NCI-H2171 (cell line): Measurements from ENCODE around the gene CCDC146.
A peak's percentile ranks its signal among the peaks of the same experiment; 100 is the strongest.
"Not testable (repeated sequence)": the region's sequence is repeated elsewhere in the genome, so short reads cannot be mapped to it uniquely, and the experiment has no call there.

Experiments used
- DNase-seq: peaks from one replicate; lab custom pipeline; 2025; lab: John Stamatoyannopoulos, UW

CCDC146 gene

DNA sequence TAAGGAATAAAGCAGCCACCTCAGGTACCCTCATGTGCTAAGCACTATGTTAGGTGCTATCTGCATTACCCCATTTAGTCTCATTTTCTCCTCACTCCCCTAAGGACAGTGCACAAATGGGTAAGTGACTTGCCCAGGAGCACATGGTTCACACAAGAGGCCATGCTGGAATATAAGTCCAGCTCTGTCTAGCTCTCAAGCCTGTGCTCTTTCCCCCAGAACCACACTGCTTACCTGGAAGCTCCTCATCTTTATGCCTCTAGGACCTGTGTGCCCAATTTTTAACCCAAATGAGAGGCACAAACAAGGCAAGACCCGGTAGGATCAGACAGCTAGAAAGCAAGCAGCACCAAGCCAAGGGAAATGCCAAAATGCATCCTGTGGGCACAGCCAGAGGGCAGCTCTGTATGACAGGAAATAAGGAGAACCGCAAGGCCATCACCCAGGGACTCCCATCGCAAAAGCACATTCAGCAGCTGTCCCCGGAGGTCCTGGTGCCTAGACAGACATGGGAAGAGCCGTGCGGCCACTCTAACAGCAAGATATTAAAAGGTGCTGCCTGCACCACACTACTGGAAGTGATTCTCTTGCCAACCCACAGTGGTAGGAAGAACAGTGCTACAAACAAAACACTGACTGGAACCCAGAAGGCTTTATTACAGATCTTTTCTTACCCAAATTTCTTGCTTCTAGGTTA lies 205.7 kb downstream of the CCDC146 start:
- no peak for DNase-seq

- DNase-seq, result no peak
Measured at GRCh38 chr7:77328669-77329068, 206.3 kb downstream of the CCDC146 start.

DNA sequence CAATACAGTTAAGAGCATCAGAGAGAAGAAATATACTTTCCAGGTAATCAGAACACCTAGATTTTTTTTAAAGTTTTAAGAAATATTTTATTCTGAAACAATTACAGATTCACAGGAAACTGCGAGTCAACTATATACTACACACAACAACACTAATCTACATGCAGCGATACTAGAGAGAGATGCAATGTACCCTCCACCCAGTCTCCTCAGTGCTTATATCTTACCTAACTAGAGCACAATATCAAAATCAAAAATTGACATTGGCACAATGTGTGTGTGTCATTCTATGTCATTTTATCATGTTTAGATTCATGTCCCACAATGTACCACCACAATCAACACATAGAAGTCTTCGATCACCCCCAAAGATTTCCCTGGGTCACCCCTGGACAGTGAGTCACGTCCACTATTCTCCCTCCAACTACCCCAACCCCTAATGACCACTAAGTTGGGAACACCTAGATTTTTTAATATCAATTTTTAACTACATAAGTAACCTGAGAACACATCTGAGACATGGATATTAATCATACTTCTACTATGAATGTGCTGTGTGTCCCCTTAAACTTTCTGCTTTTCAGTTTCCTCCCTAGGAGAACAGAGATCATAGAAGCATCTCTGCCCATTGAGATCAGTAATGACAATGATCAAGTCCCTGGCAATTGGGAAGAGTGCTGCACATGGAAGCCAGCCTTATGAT lies 207.2 kb downstream of the CCDC146 start:
- DNase-seq, result no peak

DNA sequence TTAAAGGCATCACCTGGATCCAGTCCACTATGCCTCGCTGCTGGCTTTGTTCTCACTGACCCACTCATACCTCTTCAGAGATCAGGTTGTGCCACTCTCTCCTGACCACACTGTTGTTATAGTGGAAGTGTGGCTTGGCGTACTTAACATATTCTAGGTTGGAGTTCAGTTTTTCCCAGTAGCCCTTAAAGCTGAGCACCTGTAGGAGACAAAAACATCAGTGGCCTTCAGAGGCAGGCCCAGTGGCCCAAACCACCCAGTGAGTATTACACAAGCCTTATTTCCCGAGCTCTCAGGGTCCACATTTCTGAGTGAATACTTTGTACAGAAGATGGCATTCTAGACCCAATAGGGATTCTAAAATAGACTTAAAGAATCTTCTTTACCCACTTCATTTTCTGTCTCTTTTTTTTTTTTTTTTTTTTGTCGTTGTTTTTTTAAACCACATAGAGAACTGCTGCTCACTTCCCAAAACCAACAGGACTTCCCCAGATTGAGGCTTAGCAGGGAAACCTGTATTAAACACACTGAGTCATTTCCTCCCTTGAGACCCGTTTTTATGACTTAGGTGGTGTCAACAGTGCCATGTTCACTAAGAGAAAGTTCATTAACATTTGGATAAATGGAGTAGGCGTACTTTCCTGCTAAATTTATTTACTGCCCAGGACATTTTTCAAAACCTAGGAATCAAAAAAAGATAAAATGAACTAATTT lies 207.9 kb downstream of the CCDC146 start:
- no peak for DNase-seq

DNA sequence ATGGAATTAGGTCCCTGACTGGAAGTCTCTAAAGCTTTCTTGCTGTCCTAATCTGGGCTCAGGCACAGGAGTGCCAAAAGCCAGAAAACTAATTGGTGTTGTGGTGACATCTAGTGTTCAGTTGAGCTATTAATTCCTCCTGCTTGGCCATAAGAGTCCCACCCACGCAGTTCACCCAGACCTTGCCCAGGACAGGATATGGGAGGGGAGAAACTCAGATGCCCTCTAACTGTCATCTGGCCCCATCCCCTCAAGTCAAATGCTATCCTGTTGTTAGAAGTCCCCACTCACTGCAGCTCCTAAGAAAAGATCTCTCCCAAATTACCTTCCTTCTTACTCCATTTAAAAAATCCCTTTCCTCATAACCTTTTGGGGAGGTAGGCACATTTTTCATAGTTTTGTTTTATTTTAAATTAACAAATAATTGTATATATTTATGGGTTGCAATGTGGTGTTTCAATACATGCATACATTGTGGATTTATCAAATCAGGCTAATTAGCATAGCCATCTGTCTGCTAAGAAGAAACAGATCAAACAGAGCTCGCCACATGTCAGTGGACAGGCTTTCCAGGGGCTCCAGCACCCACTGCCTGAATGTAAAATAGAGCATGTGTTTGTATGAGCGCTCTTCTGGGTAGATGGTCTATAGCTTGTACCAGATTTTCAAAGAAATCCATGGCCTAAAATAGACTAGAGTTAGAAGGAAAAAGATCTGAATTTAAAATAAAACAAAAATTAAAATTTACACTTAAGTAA lies 209.7 kb downstream of the CCDC146 start:
- DNase-seq, result peak; percentile 54

DNA sequence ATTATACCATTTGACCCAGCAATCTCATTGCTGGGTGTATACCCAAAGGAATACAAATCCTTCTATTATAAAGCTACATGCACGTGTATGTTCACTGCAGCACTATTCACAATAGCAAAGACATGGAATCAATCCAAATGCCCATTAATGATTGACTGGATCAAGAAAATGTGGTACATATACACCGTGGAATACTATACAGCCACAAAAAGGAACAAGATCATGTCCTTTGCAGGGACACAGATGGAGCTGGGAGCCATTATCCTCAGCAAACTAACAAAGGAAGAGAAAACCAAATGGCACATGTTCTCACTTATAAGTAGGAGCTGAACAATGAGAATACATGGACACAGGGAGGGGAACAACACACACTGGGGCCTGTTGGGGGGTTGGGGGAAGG lies 211.6 kb downstream of the CCDC146 start:
- DNase-seq, result not testable (repeated sequence)

DNA sequence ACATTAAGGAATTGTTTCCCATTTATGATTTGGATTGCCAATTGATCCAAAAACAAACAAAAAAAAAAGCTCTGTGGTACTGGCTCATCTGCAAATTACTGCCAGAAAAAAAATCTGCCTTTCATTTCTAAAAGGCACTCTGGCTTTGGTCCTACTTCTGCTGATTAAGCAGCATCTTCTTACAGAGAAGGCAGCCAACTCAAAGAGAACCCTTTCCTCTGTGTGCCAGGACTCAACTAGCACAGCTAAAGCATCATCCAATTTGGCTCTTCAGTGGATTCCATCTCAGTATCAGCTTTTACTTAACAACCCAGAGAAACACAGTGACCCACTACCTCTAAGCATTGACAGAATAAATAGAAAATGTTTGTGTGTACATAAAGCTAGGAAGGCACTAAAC lies 213.2 kb downstream of the CCDC146 start:
- no peak for DNase-seq

DNA sequence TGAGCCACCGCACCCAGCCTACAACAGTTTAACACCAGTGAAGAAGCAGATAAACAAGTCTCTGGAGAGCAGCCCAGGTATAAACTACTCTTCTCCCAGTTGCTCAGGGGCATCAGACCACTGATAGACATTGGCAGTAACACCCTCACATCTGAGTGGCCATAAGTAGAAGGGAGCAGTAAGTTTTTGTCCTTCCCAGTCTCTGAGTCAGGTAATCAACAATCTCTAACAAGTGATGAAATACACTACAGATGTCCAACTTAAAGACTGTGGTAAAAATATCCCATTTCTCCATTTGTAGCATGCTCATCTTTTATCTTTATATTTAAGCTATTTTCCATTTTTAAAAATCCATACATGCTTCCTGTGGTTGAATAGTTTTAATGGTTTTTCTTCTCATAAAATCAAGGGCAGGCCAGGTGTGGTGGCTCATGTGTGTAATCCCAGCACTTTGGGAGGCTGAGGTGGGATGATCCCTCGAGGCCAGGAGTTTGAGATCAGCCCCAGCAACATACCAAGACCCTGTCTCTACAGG lies 215.1 kb downstream of the CCDC146 start:
- DNase-seq, result no peak

DNA sequence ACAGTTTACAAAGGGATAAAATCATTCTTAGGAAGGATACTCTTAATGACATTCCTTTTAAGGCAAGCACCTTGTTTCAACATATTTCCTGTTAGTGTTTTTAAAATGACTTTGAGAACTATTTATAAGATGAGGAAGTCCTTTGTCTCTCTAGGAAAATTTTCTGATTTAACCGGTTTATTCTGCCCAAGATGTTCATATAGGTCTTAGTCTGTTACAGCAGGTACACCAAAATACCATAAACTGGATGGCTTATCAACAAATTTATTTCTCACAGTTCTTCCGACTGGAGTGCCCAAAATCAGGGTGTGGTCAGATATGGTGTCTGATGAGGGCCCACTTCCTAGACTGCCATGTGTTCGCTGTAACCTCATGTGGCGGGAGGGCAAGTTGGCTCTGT lies 215.8 kb downstream of the CCDC146 start:
- no peak for DNase-seq

DNA sequence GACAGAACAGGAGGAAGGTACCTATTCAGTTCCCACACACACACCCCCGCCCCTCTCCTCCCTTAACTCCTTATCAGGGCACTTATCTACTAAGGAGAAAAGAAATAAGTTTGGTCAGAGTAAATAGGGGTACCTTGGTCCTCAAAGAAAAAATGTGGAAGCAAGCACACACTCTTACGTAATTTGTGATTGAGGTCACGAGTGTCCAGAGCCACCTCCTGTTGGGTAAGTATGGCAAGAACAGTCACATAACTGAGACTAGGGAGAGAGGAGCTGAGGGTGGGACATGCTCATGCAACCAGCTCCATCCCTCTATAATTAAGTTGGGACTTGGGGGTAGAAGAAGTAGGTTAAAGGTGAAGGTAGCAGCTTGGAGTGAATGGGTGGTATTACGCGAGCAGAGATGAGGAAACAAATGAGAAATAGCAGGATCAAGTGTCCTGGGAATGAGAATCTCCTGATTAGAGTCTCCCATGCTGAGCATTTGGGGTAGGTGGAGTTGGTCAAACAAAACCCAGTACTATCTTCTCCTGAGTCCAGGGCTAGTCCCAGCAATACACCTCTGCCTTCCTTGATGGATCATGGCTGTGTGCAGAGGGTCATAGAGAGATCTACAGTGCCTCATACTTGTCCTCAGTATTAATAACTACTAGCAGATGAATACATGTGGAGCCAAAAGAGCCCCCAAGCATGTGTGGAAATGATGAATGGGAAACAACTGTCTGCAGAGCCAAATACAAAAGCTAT lies 216.6 kb downstream of the CCDC146 start:
- no peak for DNase-seq

DNA sequence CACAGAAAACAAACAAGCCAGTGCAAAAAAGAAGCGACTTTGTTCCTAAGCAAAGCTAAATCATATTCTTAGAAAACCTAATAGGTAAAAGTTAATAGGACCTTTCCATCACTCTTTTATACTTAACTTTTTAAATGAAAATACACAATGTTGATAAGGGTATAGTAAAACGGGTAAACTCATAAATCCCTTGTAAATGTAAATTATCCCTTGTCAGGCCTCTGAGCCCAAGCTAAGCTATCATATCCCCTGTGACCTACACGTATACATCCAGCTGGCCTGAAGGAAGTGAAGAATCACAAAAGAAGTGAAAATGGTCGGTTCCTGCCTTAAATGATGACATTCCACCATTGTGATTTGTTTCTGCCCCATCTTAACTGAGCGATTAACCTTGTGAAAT lies 217.3 kb downstream of the CCDC146 start:
- no peak for DNase-seq
